IMR-90 (cell line): Measurements from ENCODE around the gene RSL1D1. TPM values are rescaled to one million over a fixed set of nuclear protein-coding genes. Genes with fewer than 3 reads are reported as not detected.
"Not testable (repeated sequence)": the region's sequence is repeated elsewhere in the genome, so short reads cannot be mapped to it uniquely, and the experiment has no call there.

Source experiments
- ATAC-seq: fragments of 200-7000 bp; cut with Tn5 transposase; 2 replicates; pipeline ENCODE4 v1.9.1; 2020; ENCODE audit warnings: low read depth, mild to moderate bottlenecking, moderate library complexity
- BruUV-seq: library from RNA; stranded (reverse); fragments of 400-500 nt; replicated peaks from 2 replicates; lab custom pipeline; 2021; lab: Mats Ljungman, UMichigan
- CTCF ChIA-PET: fragments of 300-600 bp; formaldehyde crosslinking; extraction: SDS; loops from one replicate; lab custom pipeline; 2021; ENCODE audit warnings: antibody characterized with exemption; lab: Yijun Ruan, JAX
- POLR2A ChIA-PET: fragments of 300-600 bp; sonication (Branson Sonifier 250); formaldehyde crosslinking; loops from one replicate; lab custom pipeline; 2022; ENCODE audit warnings: antibody characterized with exemption; ENCODE audit not compliant: unreplicated experiment; lab: Charles Lee
- DNase-seq: peaks from one replicate; pipeline ENCODE4 v3.0.0; 2013
- H2AFZ ChIP-seq: replicated peaks from 2 replicates; pipeline ENCODE3; 2013; ENCODE audit warnings: low read length, mild to moderate bottlenecking; ENCODE audit not compliant: poor library complexity
- H2AK5ac ChIP-seq: 2 replicates; pipeline ENCODE4 v1.6.1; 2013; ENCODE audit warnings: low read depth, low read length, inconsistent platforms
- H2AK9ac ChIP-seq: replicated peaks from 2 replicates; pipeline ENCODE3; 2013; ENCODE audit warnings: mild to moderate bottlenecking, low read depth, low read length, moderate library complexity; ENCODE audit not compliant: poor library complexity
- H2BK120ac ChIP-seq: 2 replicates; pipeline ENCODE4 v1.6.1; 2013; ENCODE audit warnings: low read depth, low read length, inconsistent platforms
- H2BK15ac ChIP-seq: 3 replicates; pipeline ENCODE4 v1.6.1; 2013; ENCODE audit warnings: low read depth, low read length, inconsistent platforms
- H2BK20ac ChIP-seq: 2 replicates; pipeline ENCODE4 v1.6.1; 2013; ENCODE audit warnings: low read depth, mild to moderate bottlenecking, inconsistent platforms, low read length, moderate library complexity
- H2BK5ac ChIP-seq: 2 replicates; pipeline ENCODE4 v1.6.1; 2013; ENCODE audit warnings: mild to moderate bottlenecking, low read depth, low read length, inconsistent platforms; ENCODE audit not compliant: poor library complexity, severe bottlenecking
- H3K14ac ChIP-seq: replicated peaks from 2 replicates; pipeline ENCODE4 v1.6.1; 2013; ENCODE audit warnings: low read depth, low read length, inconsistent platforms
- H3K18ac ChIP-seq: 2 replicates; pipeline ENCODE4 v1.6.1; 2013; ENCODE audit warnings: low read depth, low read length, control low read depth
- H3K23ac ChIP-seq: 2 replicates; pipeline ENCODE4 v1.6.1; 2013; ENCODE audit warnings: low read depth, low read length, inconsistent platforms
- H3K27ac ChIP-seq: 2 replicates; pipeline ENCODE4 v1.5.1; 2013; ENCODE audit warnings: mild to moderate bottlenecking, control low read depth, low read length; ENCODE audit not compliant: insufficient read depth
- H3K27me3 ChIP-seq: 2 replicates; pipeline ENCODE4 v1.6.1; 2013; ENCODE audit warnings: low read length; ENCODE audit not compliant: control insufficient read depth, insufficient read depth
- H3K36me3 ChIP-seq: 2 replicates; pipeline ENCODE4 v1.6.1; 2013; ENCODE audit warnings: low read length, mixed read lengths; ENCODE audit not compliant: control insufficient read depth, insufficient read depth
- H3K4ac ChIP-seq: 2 replicates; pipeline ENCODE4 v1.6.1; 2013; ENCODE audit warnings: low read depth, low read length, inconsistent platforms
- H3K4me1 ChIP-seq: 2 replicates; pipeline ENCODE4 v1.6.1; 2013; ENCODE audit warnings: low read length, mixed read lengths; ENCODE audit not compliant: control insufficient read depth, insufficient read depth
- H3K4me2 ChIP-seq: 2 replicates; pipeline ENCODE4 v1.6.1; 2013; ENCODE audit warnings: low read depth, mild to moderate bottlenecking, control low read depth, low read length, moderate library complexity
- H3K4me3 ChIP-seq: 2 replicates; pipeline ENCODE4 v1.5.1; 2013; ENCODE audit warnings: low read depth, mild to moderate bottlenecking, control low read depth, low read length, moderate library complexity; ENCODE audit not compliant: insufficient read depth
- H3K56ac ChIP-seq: 2 replicates; pipeline ENCODE4 v1.6.1; 2013; ENCODE audit warnings: low read length, inconsistent platforms; ENCODE audit not compliant: insufficient read depth; ENCODE audit errors: extremely low read depth
- H3K79me1 ChIP-seq, 2 experiments: 2 replicates each; pipeline ENCODE4 v1.6.1; 2013; ENCODE audit warnings: low read length in 2 of 2, inconsistent platforms in 1 of 2, low read depth in 1 of 2
- H3K9ac ChIP-seq: 2 replicates; pipeline ENCODE4 v1.6.1; 2013; ENCODE audit warnings: low read depth, low read length, control low read depth
- H3K9me1 ChIP-seq: 2 replicates; pipeline ENCODE4 v1.6.1; 2013; ENCODE audit warnings: low read length, inconsistent platforms; ENCODE audit not compliant: insufficient read depth
- H3K9me3 ChIP-seq: 2 replicates; pipeline ENCODE4 v1.6.1; 2013; ENCODE audit warnings: low read length; ENCODE audit not compliant: control insufficient read depth, insufficient read depth
- H4K20me1 ChIP-seq: 2 replicates; pipeline ENCODE4 v1.6.1; 2013; ENCODE audit warnings: low read length, inconsistent platforms; ENCODE audit not compliant: insufficient read depth
- H4K5ac ChIP-seq: 2 replicates; pipeline ENCODE4 v1.6.1; 2013; ENCODE audit warnings: mild to moderate bottlenecking, low read depth, low read length, control low read depth
- H4K8ac ChIP-seq, 2 experiments: 2 replicates each; pipeline ENCODE4 v1.6.1; 2013; ENCODE audit warnings: low read depth in 2 of 2, low read length in 2 of 2, control low read depth in 1 of 2, inconsistent platforms in 1 of 2
- H4K91ac ChIP-seq: 2 replicates; pipeline ENCODE4 v1.6.1; 2013; ENCODE audit warnings: low read depth, low read length, inconsistent platforms; ENCODE audit not compliant: insufficient read depth
- WGBS, 2 experiments: methylation state at CpG; one replicate each; pipeline versions ENCODE4 v1.1.5 to v1.1.7; 2013; ENCODE audit warnings: missing lambda C conversion rate in 2 of 2; ENCODE audit not compliant: insufficient read length in 1 of 2; ENCODE audit errors: extremely low coverage in 2 of 2; 5-methylcytosine and 5-hydroxymethylcytosine counted together
- dilution Hi-C: fragments of 300-500 bp; cut with HindIII; formaldehyde crosslinking; loops from one replicate; pipeline ENCODE4 v1.14.3; 2018; ENCODE audit warnings: low sequenced_read_pairs; ENCODE audit not compliant: unreplicated experiment
- in situ Hi-C: fragments of 300-500 bp; cut with MboI; formaldehyde crosslinking; loops from 3 replicates; pipeline ENCODE4 v1.14.3; 2019; ENCODE audit warnings: low sequenced_read_pairs, inconsistent platforms, mixed read lengths
- intact Hi-C: fragments of 100-400 bp; cut with micrococcal nuclease; formaldehyde crosslinking; loops from 2 replicates; pipeline ENCODE4 v1.10.0; 2022
- polyA plus RNA-seq, 3 experiments: library from polyadenylated mRNA; depleted of rRNA; stranded (reverse); fragments of >200 nt; gene quantifications; 2 replicates each; pipeline ENCODE4 v1.2.3, GENCODE V29; 2012; ENCODE audit warnings: low replicate concordance in 1 of 3
- total RNA-seq: library from RNA; depleted of rRNA; stranded (reverse); fragments of >200 nt; gene quantifications from 2 replicates; pipeline ENCODE4 v1.2.3, GENCODE V29; 2012

The RSL1D1 gene
- total and polyA plus RNA-seq, 2 of the 4 experiments (the other 2 are of a cell fraction): 63.8 to 77.4 TPM

DNA sequence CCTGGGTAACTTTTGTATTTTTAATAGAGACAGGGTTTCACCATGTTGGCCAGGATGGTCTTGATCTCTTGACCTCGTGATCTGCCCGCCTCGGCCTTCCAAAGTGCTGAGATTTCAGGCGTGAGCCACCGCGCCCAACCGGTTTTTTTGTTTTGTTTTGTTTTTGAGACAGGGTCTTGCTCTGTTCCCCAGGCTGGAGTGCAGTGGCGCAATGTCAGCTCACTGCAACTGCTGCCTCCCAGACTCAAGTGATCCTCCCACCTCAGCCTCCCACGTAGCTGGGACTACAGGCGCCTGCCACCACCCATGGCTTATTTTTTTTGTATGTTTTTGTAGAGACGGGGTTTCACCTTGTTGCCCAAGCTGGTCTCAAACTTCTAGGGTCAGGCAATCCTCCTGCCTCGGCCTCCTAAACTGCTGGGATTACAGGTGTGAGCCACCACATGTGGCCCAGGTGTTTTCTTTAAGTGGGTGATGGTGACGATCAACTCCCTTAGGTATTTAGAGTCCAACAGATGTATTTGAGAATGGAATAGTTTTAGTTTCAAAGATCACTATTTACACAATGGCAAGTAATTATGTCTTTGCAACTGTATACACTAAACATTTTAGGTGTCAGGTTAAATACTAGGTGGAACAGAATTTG, 25.7 kb downstream of the RSL1D1 start:
- H3K79me1 ChIP-seq, in situ Hi-C loops, H2AFZ ChIP-seq, H3K9me1 ChIP-seq, CTCF ChIA-PET, H2BK15ac ChIP-seq, H3K27ac ChIP-seq, DNase-seq, H3K36me3 ChIP-seq, H3K4me3 ChIP-seq, H4K91ac ChIP-seq, H2AK9ac ChIP-seq, H3K56ac ChIP-seq, intact Hi-C loops, H2BK20ac ChIP-seq, ATAC-seq, H4K8ac ChIP-seq, POLR2A ChIA-PET, H3K18ac ChIP-seq, H3K9me3 ChIP-seq, H3K4me2 ChIP-seq, H2BK5ac ChIP-seq, dilution Hi-C loops, H3K14ac ChIP-seq, H4K20me1 ChIP-seq, H3K9ac ChIP-seq, H3K4ac ChIP-seq, H4K5ac ChIP-seq, H2BK120ac ChIP-seq, BruUV-seq, H3K27me3 ChIP-seq, H3K23ac ChIP-seq, H3K4me1 ChIP-seq, H2AK5ac ChIP-seq: not testable (repeated sequence)
- WGBS, 2 experiments: 87% methylated on average over 4 of the region's 13 CpGs; no CpG with 5 or more reads in 1 of the 2 experiments
